Activated CD4-positive, alpha-beta T cell treated with anti-CD3 and anti-CD28 coated beads for 48 hours (primary cell): ENCODE data around the gene ADPRHL1.
"Not testable (repeated sequence)": the region's sequence is repeated elsewhere in the genome, so short reads cannot be mapped to it uniquely, and the experiment has no call there.

Experiments used
- DNase-seq: peaks from one replicate; pipeline ENCODE4 v3.0.0-alpha.2; 2020

ADPRHL1 gene

DNA sequence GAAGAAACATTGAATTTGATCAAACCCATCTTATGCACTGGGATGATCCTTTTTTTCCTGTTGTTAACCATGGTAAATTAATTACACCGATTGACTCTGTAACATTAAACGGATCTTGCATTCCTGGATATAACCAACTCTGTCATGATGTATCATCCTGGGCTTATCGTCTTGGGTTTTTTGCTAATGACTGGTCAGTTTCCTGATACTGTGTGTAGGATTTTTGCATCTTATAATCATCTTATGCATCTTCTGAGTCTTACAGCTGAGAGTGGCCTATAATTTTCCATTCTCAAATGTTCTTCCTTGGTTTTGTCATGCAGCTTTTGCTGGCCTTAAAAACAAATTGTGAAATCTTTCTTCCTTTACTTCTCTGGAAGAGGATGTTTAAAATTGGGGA lies 24.4 kb upstream of the ADPRHL1 start:
- DNase-seq: no peak

DNA sequence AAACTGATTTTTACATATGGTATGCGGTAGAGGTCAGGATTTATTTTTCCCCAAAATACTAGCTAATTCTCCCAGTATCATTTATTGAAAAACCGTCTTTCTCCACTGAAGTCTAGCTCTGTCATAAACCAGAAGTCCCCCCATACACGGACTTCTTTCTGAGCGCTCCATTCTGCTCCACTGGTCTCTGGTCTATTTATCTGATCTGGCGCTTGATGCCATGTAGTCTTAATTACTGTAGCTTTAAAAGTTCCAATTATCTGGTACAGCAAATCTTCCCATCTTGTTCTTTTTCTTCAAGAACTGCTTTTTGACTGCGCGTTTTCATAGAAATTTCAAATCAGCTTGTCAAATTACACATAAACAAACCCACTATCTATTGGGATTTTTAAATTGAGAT lies 23.5 kb upstream of the ADPRHL1 start:
- no peak for DNase-seq

DNA sequence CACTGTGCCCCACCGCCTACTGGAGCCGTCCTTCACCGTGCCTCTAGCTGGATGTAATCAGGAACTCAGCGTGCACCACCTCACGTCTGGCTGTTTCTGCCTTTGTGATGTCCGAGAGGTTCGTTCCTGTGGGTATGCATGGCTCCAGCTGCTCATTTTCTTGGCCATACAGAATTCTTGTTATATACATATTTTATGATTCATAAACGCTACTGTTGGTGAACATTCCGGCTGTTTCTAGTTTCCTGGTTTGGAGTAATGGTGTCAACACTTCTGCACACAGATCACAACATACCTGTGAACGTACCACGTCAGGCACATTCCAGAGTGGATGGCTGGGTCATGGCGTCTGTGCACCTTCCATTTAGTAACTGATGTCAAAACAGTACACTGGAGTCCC lies 22.6 kb upstream of the ADPRHL1 start:
- no peak for DNase-seq

GRCh38 chr13:113475280-113475679 lies 22.0 kb upstream of the ADPRHL1 start:
- no peak for DNase-seq

GRCh38 chr13:113474179-113474578 lies 20.9 kb upstream of the ADPRHL1 start:
- DNase-seq: no peak

DNA sequence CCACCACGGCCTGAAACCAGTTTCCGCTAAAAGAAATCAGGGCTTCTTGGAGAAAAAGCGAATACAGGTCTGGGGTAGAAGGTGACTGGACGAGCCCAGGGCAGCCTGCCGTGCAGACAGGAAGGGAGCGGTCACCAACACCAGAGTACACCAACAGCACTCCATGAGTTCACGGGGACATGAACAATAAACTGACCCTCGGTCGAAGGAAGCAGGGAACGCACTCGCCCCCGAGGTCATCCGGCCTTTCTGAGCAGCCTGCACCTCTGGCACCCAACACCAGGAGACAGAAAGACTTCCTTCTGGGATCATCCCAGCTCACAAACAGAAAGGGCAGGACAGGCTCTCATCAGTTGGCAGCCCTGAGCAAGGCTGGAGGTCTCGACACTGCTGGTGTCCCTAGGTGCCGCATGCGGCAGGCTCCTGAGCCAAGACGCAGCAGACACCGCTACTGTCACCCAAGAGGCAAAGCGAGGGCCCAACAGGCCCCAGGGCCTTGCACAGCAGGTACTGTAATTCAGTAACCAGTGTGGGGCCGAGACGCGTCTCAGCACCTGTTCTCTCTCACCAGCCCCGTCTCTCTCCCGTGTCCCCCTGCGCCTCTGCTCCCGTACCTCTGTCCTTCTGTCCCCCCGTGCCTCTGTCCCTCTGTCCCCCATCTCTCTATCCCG lies 19.2 kb upstream of the ADPRHL1 start:
- DNase-seq: no peak

GRCh38 chr13:113471844-113472243 lies 18.6 kb upstream of the ADPRHL1 start:
- DNase-seq: no peak

DNA sequence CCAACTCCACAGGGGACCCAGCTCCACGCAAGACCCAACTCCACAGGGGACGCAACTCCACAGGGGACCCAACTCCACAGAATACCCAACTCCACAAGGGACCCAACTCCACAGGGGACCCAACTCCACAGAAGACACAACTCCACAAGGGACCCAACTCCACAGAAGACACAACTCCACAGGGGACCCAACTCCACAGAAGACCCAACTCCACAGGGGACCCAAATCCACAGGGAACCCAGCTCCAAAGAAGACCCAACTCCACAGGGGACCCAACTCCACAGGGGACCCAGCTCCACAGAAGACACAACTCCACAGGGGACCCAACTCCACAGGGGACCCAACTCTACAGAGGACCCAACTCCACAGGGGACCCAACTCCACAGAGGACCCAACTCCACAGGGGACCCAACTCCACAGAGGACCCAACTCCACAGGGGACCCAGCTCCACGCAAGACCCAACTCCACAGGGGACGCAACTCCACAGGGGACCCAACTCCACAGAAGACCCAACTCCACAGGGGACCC lies 17.4 kb upstream of the ADPRHL1 start:
- not testable (repeated sequence) for DNase-seq

GRCh38 chr13:113470073-113470472 lies 16.8 kb upstream of the ADPRHL1 start:
- DNase-seq: no peak

DNA sequence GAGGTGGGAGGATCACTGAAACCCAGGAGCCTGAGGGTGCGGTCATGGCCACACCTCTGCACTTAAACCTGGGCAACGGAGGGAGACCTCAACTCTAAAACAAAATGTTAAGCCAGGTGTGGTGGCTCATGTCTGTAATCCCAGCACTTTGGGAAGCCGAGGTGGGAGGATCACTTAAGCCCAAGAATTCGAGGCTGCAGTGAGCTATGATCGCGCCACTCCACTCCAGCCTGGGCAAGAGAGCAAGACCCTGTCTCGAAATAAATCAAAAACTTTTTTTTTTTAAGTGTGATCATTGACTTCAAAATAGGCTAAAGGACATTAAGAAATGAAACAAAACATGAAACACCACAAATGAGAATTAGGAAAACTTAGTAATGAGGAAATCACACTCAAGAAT lies 16.3 kb upstream of the ADPRHL1 start:
- DNase-seq: no peak

GRCh38 chr13:113468472-113469201 lies 15.3 kb upstream of the ADPRHL1 start:
- DNase-seq: no peak

DNA sequence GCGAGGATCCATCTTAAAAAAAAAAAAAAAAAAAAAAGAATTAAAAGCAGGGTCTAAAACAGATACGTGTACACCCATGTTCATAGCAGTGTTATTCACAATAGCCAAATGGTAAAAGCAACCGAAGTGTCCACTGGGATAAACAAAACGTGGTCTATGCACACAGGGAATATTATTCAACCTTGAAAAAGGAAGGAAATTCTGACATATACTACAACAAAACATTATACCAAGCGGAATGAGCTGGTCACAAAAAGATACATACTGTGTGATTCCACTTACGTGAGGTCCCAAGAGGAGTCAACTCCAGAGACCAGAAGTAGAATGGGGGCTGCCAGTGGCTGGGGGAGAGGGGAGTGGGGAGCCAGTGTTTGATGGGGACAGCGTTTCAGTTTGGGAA lies 14.7 kb upstream of the ADPRHL1 start:
- no peak for DNase-seq

GRCh38 chr13:113466383-113466782 lies 13.1 kb upstream of the ADPRHL1 start:
- no peak for DNase-seq

DNA sequence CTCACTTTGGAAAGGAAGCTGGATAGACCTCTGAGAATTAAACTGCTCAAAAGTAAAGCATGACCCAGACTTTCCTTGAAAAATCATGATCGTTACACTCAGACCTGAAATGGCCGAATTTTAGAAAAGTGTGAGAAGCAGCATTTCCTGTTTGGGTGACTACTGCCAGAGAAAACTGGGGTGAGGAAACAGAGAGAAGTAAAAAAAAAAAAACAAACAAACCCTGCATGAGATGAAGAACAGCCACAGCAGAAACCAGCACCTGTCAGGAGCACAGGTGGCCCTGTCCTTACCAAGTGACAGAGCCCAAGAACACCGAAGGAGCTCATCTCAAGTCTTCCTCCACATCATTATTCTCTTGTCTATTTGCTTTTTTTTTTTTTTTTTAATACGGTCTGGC lies 12.0 kb upstream of the ADPRHL1 start:
- no peak for DNase-seq

GRCh38 chr13:113464476-113464875 lies 11.2 kb upstream of the ADPRHL1 start:
- no peak for DNase-seq

DNA sequence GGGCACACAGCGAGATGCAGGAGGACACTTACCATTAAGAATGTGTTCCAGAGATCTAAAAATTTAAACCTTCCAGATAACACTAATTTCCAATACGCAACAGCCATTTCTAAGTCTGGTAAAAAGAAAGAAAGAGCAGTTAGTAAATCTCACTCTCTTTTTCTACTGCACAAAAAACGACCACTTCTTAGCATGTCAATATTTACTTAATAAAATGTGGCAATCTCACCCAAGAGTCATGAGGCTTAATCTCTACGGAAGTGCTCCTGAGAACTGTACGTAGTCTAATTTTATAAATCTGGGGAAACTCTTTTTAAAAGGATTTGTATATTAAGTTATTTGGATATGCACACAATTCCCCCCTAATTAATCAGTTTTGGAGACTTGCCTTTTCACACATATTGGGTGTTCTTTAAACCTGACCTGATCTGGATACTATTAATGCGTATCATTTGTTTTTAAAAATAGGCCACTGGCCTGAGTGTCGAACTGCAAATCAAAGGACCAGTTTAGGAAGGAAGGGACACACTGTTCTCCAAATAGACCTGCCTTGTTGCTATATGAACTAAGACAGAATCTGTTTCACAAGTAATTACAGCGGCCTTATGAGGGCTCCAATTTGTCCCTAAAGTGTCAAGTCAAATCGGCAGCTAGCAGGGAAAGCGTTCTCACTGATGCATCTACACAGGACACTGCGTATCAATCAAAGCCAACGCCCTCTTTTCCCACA lies 7.9 kb upstream of the ADPRHL1 start:
- no peak for DNase-seq

DNA sequence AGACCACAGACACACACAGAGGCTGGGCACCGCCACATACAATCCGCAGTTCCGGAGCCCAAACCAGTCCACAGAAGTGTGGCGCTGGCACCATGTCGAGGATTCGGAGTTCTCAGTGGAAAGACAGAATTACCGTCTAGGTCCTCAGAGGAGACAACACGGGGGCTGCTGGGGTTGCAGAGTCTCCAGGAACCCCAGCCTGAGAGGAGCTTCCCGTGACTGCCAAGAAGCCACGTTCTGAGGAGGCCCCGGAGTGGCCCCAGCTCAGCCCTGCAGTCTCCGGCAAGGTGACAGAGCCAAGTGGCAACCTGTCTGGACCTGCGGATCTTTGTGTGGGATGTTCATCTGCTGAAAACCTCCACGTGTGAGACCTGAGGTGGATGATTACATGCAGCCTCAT lies 7.3 kb upstream of the ADPRHL1 start:
- DNase-seq: no peak

GRCh38 chr13:113460064-113460555 lies 6.8 kb upstream of the ADPRHL1 start:
- no peak for DNase-seq

DNA sequence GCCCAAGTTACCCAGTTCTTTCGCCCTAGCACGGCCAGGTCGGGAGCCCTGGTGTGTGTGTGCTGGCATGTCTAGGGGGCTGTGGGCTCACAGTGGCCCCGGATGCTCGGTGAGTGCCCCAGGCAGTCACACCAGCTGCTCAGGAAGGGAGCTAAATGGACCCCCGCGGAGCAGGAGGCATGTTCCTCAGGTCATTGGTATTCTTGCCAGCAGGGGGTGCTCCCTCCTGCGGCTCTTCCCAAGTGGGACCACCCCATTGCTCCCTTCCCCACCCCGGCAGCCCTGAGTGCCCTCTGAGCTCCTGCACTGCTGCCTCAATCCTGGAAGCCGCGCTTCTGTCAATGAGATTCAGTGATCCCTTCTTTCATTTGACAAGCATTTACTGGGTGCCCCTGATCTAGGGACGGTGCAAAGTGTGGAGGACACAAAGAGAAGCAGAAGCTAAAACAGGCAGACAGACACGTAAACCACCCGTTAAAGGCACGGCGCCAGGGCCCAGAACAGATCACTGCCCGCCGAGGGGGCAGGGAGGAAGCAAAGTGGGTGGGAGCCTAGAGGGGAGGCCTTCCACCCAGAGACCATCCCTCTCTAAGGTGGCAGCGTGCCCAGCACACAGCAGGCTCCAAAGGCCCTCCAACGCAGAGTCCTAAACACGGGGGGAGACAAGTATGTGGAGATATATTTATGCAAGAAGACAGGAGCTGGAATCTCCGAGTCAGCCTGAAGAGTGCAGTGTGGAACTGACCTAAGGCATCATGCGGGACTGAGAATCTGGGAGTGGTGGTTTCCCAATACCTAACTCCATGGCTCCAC lies 5.2 kb upstream of the ADPRHL1 start:
- no peak for DNase-seq

- no peak for DNase-seq
These were observed 4.2 kb upstream of the ADPRHL1 start for GRCh38 chr13:113457510-113457909.

- DNase-seq: no peak
These were observed 2.9 kb upstream of the ADPRHL1 start for GRCh38 chr13:113456116-113456702.

- DNase-seq: no peak
These were observed 2.1 kb upstream of the ADPRHL1 start for GRCh38 chr13:113455384-113455783.
